HG03095 (cell line): Measurements from ENCODE around the gene ABCG1.
"Not testable (repeated sequence)": the region's sequence is repeated elsewhere in the genome, so short reads cannot be mapped to it uniquely, and the experiment has no call there.

ENCODE experiments used
- ATAC-seq: cut with Tn5 transposase; IDR thresholded peaks from one replicate; pipeline ENCODE4 v1.9.1; 2021; ENCODE audit warnings: moderate library complexity; ENCODE audit not compliant: unreplicated experiment

Gene ABCG1

GRCh38 chr21:42218836-42219605 is at the start of gene ABCG1:
ABCG1 (plus strand) TSS chr21:42219140; CDS start chr21:42219263, 123 bp downstream.
- ATAC-seq = no peak

DNA sequence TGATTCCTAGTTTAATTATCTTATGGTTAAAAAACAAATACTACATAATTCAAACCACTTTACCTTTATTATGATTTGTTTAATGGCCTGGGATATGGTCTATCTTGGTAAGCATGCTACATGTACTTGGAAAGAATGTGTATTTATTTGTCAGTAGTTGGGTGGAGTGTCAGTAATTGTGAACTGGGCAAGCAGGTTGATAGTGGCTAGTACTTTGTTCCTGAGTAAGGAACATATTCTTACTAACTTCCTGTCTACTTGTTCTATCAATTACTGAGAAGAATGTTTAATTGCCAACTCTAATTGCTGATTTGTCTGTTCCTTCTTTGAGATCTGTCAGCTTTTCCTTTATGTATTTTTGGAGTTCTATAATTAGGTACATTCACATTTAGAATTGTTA is 49.2 kb upstream of the ABCG1 start:
- no peak for ATAC-seq

- ATAC-seq = no peak
Observed at GRCh38 chr21:42171091-42172053, 47.6 kb upstream of the ABCG1 start.

DNA sequence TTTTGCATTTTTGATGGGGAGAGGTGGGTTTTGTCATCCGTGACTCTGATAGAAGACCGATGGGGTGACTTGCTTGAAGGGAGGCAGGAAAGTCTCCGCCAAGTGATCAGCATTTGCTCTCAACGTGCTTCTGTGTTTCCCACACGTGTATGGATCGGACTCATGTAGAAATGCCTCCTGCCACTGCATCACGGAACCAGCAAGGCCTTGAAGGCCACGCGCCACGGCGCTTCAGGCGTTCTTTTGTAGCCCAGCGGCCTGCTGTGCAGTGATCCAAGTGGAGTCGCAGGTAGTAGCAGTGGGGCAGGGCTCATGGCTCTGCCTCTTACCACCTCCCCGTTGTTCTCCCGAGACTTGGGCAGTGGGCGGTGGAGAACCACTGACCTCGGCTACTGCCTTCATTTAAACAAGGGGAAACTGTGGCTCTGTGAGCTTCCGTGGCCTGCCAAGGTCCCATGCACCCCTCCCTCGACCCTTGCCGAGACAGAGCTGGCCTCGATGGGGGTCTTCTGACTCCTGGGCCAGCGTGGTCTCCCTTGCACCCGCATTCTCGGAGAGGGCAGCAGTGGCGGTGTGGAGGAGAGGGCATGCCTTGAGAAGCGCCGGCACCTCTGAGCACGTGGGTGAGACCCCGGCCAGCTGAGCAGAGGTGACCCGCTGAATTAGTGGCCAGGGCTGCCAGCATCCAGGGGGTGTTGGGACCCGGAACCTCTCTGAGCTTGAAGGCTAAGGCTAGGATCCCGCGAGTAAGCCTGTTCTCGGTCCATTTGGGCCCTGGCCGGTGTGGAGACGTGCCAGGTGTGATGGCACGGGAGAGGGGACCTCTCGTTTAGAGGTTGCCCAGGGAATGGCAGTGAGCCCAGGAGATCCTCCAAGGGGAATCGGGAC is 46.1 kb upstream of the ABCG1 start:
- no peak for ATAC-seq

- no peak for ATAC-seq
Observed at GRCh38 chr21:42174173-42174572, 44.8 kb upstream of the ABCG1 start.

GRCh38 chr21:42175110-42175710 is 43.7 kb upstream of the ABCG1 start:
- no peak for ATAC-seq

- ATAC-seq = no peak
Observed at GRCh38 chr21:42176859-42177258, 42.1 kb upstream of the ABCG1 start.

- no peak for ATAC-seq
Observed at GRCh38 chr21:42179316-42179715, 39.6 kb upstream of the ABCG1 start.

DNA sequence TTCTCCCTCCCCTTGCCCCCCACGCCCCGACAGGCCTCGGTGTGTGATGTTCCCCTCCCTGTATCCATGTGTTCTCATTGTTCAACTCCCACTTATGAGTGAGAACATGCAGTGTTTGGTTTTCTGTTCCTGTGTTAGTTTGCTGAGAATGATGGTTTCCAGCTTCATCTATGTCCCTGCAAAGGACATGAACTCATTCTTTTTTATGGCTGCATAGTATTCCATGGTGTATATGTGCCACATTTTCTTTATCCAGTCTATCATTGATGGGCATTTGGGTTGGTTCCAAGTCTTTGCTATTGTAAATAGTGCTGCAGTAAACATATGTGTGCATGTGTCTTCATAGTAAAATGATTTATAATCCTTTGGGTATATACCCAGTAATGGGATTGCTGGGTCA is 38.9 kb upstream of the ABCG1 start:
- not testable (repeated sequence) for ATAC-seq

DNA sequence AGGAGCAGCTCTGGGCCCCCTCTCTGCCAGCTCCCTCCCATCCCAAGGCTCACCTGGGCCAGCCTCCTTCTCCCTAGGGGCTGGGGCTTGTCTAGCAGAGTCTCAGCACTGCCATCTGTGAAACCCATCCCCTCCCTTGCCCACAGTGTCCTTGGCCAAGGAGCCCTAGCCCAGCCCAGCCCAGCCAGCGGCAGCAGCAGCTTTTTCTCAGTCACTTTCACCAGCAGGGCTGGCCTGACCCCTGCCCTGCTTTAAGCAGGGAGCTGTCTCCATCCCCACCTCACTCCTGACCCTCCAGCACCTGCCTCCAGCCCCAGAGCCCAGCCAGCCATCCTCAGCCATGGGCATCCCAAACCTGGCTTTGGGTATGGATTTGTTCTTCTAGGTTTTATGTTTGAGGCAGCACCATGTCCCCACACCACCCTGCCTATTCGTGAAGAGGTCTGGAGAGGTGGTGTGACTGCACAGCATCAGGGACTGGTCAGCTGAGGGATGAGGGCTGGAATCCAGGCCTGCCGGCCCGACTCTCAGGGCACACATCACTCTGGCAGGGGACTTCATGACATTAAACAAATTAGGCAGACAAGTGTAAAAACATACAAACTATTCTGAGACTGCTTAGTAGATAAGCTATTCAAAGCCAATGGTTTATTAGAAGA is 36.1 kb upstream of the ABCG1 start:
- no peak for ATAC-seq

- ATAC-seq = no peak
Observed at GRCh38 chr21:42183374-42184266, 35.3 kb upstream of the ABCG1 start.

GRCh38 chr21:42186591-42186990 is 32.3 kb upstream of the ABCG1 start:
- no peak for ATAC-seq

DNA sequence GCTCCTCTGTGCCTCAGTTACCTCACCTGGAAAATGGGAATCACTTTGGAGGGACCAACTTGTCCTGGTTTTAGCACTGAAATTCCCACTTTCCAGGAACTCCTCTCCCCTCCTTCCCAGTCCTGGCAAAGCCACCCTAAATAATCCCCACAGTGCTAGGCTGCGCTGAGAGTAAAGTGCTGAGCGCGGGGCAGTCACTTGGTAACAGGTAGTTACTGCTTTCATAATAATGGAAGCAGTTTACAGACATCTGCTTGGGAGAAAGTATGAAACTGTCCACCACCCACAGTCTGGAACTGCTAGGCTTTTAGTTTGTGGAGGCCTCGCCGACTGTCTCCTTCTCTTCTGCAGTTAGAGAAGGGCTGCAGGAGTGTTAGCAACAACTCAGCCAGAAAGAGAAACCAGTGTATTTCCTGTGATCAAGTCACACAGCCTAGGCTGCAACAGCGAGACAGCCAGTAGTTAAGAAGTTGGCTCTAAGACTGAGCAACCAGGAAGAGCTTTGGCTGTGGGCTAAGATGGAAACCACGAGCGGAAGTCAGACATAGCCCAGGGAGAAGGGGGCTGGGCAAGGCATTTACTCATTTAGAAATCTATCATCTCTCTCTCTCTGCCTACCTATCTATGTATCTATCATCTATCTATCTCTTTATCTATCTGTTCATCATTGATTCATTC is 30.8 kb upstream of the ABCG1 start:
- ATAC-seq = peak; percentile 98

DNA sequence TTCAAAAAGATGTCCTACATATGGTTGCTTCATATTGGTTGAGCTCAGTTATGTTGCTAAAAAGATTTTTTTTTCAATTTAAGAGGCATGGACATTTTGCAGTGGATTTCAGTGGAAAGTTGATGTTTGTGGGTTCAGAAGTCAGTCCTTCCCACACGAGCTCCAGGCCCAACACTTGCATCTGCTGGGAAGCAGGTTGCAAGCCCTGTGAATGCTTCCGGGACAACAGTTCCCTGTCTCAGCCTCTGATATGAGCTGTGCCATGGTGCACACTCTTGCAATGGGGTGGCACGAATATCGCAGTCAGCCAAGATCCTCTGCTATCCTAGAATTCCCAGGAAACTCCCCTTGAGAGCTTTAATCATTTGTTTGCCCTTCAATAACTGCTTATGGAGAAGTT is 30.3 kb upstream of the ABCG1 start:
- ATAC-seq = no peak

DNA sequence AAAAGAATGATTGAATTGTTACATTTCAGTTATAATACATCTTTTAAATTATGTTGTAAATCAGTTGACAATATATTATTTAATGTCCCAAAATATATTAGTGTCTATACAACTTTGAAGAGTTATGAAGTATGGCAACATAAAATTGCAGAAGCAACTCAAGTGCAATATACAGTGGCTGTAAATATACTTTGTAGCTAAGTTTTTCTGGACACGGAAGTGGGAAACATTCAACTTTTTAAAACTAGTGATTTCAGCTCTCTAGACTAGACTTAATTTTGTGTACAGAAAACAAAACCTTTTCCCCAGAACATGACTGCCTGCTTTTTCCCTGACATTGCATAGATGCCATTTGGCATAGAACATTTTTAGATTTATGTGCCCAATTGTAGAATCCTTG is 29.5 kb upstream of the ABCG1 start:
- no peak for ATAC-seq

DNA sequence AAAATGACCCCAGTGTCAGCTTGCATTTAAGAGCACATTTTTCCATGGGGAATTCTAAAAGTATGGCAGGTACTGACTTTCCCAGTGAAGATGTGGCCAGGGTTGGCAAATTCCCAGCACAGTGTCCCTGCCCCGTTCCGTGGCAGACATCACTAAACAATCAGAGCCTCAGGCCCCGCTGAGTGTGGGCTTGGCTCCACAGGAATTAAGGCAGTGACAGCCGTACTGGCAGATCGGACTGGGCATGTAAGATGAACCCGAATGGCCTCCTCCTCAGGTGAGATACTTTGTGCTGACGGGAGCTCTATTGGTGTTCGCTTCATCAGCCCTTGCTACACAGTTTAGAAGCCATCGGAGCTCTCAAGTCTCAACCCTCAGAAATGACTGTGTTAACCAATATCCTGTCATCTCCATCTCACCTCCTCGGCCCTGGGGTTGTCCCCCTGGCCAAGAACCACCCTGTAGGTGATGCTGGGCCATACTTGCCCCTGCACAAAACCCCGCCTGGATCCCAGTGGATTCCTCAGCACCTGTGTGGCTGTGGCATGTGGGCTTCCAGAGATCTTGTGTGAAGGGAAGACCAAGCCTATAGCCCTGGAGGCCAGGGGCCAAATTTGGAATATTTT is 29.0 kb upstream of the ABCG1 start:
- no peak for ATAC-seq

GRCh38 chr21:42190486-42190863 is 28.5 kb upstream of the ABCG1 start:
- ATAC-seq = no peak

- ATAC-seq = no peak
Observed at GRCh38 chr21:42191064-42191463, 27.9 kb upstream of the ABCG1 start.
